ENCODE data around the gene PCCB.
"Not testable (repeated sequence)": the region's sequence is repeated elsewhere in the genome, so short reads cannot be mapped to it uniquely, and the experiment has no call there.

Gene PCCB

GRCh38 chr3:136262559-136262958 lies 12.4 kb downstream of the PCCB start:
- no peak for DNase-seq (ENCODE audit: low read depth, low spot score)

GRCh38 chr3:136263251-136263650 lies 13.1 kb downstream of the PCCB start:
- DNase-seq (ENCODE audit: low read depth, low spot score) = no peak

- DNase-seq (ENCODE audit: low read depth, low spot score) = not testable (repeated sequence)
These were observed 16.5 kb downstream of the PCCB start for GRCh38 chr3:136266468-136267125.

- DNase-seq (ENCODE audit: low read depth, low spot score) = no peak
These were observed 17.1 kb downstream of the PCCB start for GRCh38 chr3:136267235-136267634.

- no peak for DNase-seq (ENCODE audit: low read depth, low spot score)
These were observed 20.0 kb downstream of the PCCB start for GRCh38 chr3:136270179-136270578.

- not testable (repeated sequence) for DNase-seq (ENCODE audit: low read depth, low spot score)
These were observed 21.5 kb downstream of the PCCB start for GRCh38 chr3:136271626-136272025.

- no peak for DNase-seq (ENCODE audit: low read depth, low spot score)
These were observed 26.1 kb downstream of the PCCB start for GRCh38 chr3:136276049-136276755.

GRCh38 chr3:136277115-136277514 lies 27.0 kb downstream of the PCCB start:
- no peak for DNase-seq (ENCODE audit: low read depth, low spot score)

- no peak for DNase-seq (ENCODE audit: low read depth, low spot score)
These were observed 27.5 kb downstream of the PCCB start for GRCh38 chr3:136277634-136278033.

GRCh38 chr3:136279092-136279491 lies 29.0 kb downstream of the PCCB start:
- no peak for DNase-seq (ENCODE audit: low read depth, low spot score)

- DNase-seq (ENCODE audit: low read depth, low spot score) = no peak
These were observed 30.8 kb downstream of the PCCB start for GRCh38 chr3:136280961-136281360.

GRCh38 chr3:136281966-136282520 lies 31.9 kb downstream of the PCCB start:
- no peak for DNase-seq (ENCODE audit: low read depth, low spot score)

- DNase-seq (ENCODE audit: low read depth, low spot score) = no peak
These were observed 33.5 kb downstream of the PCCB start for GRCh38 chr3:136283627-136284026.

- no peak for DNase-seq (ENCODE audit: low read depth, low spot score)
These were observed 41.2 kb downstream of the PCCB start for GRCh38 chr3:136291302-136291701.

- no peak for DNase-seq (ENCODE audit: low read depth, low spot score)
These were observed 42.4 kb downstream of the PCCB start for GRCh38 chr3:136292500-136292899.

GRCh38 chr3:136293279-136293678 lies 43.1 kb downstream of the PCCB start:
- no peak for DNase-seq (ENCODE audit: low read depth, low spot score)

GRCh38 chr3:136294176-136294575 lies 44.0 kb downstream of the PCCB start:
- DNase-seq (ENCODE audit: low read depth, low spot score) = no peak

- no peak for DNase-seq (ENCODE audit: low read depth, low spot score)
These were observed 46.8 kb downstream of the PCCB start for GRCh38 chr3:136296960-136297359.

GRCh38 chr3:136297826-136298225 lies 47.7 kb downstream of the PCCB start:
- DNase-seq (ENCODE audit: low read depth, low spot score) = no peak

- no peak for DNase-seq (ENCODE audit: low read depth, low spot score)
These were observed 50.3 kb downstream of the PCCB start for GRCh38 chr3:136300444-136300843.

- no peak for DNase-seq (ENCODE audit: low read depth, low spot score)
These were observed 55.7 kb downstream of the PCCB start for GRCh38 chr3:136305879-136306278.

- no peak for DNase-seq (ENCODE audit: low read depth, low spot score)
These were observed 61.1 kb downstream of the PCCB start for GRCh38 chr3:136311261-136311660.

GRCh38 chr3:136311968-136312367 lies 61.8 kb downstream of the PCCB start:
- DNase-seq (ENCODE audit: low read depth, low spot score) = no peak

Data from activated naive CD8-positive, alpha-beta T cell treated with anti-CD3 and anti-CD28 coated beads, Interleukin-2, amount 50 U/mL, for 16 hours (primary cell).